DLD1 (cell line): ENCODE results near the gene SERP2.

Experiments
- in situ Hi-C: cut with HindIII; loops from 2 replicates; pipeline ENCODE4 v1.10.0; 2017; ENCODE audit warnings: low sequenced_read_pairs

The SERP2 gene

GRCh38 chr13:44385847-44386246, 12.2 kb downstream of the SERP2 start:
- in situ Hi-C loops: no loop called here

DNA sequence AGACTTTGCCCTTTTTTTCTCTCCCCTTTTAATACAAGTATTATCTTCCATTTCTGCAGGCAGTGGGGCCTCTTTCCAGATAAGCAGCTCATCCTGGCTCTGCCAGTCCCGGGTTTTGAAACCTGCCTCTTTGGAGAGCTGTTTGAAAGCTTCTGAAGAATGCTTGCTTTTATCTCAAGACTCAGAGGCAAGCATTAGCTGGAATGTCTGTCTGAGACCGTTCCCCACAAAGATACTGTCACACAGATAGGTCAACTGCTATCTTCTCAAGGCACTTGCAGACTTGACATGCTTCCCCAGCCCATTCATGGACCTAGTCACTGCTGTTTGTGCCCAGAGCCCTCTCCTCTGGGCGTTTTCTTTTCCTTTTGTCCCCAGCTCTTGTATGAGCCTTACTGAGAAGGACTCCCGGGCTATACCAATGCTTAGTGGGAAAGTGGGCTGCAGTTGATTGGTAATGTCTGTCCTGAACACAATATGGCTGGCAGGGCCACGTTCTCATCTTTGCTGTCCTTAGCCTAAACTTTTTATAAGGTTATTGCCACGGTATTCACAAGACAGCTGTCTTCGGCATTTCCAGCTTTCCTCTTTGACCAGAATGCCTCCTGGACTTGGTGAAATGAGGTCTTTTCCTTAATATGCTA, 13.4 kb downstream of the SERP2 start:
- in situ Hi-C loops: no loop called here

- in situ Hi-C loops: no loop called here
Observed at GRCh38 chr13:44388427-44389059, 14.9 kb downstream of the SERP2 start.

DNA sequence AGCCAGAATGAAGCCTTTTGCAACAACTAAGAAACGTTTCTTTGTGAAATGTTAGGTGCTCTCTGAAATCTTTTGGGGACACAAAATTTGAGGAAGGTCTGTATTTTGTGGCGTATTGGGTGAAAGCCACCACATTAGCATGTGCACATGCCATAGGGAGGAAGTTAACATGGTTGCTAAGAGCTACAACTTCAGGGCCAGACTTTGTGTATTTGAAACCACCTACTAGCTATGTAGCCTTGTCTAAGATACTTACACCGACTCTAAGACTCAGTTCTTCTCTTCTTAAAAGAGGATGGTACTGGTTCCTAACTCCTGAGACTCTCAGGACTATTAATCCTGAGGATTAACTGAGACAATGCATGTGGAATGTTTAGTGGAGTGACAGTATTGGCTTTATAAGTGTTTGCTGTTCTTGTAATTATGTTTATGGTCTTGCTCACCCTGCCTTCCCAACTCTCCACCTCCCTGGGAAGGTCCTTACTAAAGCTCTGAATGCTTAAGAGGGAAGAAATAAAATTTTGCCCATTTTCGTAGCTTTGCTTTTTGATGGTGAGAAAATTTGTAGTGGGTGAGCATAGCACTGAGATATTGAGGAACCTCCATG, 15.5 kb downstream of the SERP2 start:
- in situ Hi-C loops: no loop called here

- in situ Hi-C loops: no loop called here
Observed at GRCh38 chr13:44389876-44390275, 16.3 kb downstream of the SERP2 start.

- in situ Hi-C loops: no loop called here
Observed at GRCh38 chr13:44393391-44393790, 19.8 kb downstream of the SERP2 start.

DNA sequence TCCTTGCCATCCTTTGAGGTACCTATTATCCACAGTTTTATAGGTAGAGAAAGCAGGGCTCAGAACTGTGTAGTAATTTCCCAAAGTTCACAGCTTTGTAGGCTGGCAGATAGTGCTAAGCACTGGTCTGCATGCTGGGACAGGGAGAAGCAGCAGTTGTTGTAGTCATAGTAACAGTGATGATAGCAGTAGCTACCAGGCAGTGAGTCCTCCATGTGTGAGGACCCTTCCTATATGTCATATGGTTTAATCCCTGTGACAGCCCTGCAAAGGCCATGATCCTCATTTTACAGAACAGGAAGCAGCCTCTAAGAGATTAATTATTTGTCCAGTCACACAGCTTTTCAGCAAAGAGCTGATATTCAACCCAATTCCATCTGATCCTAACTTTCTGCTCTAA, 21.0 kb downstream of the SERP2 start:
- in situ Hi-C loops: no loop called here

- in situ Hi-C loops: no loop called here
Observed at GRCh38 chr13:44395976-44396694, 22.5 kb downstream of the SERP2 start.

- in situ Hi-C loops: no loop called here
Observed at GRCh38 chr13:44396701-44397580, 23.3 kb downstream of the SERP2 start.

GRCh38 chr13:44397766-44398223, 24.2 kb downstream of the SERP2 start:
- in situ Hi-C loops: no loop called here

GRCh38 chr13:44398606-44399005, 25.0 kb downstream of the SERP2 start:
- in situ Hi-C loops: no loop called here

- in situ Hi-C loops: no loop called here
Observed at GRCh38 chr13:44399074-44399473, 25.4 kb downstream of the SERP2 start.

- in situ Hi-C loops: no loop called here
Observed at GRCh38 chr13:44400736-44401135, 27.1 kb downstream of the SERP2 start.

- in situ Hi-C loops: no loop called here
Observed at GRCh38 chr13:44401577-44401976, 28.0 kb downstream of the SERP2 start.

DNA sequence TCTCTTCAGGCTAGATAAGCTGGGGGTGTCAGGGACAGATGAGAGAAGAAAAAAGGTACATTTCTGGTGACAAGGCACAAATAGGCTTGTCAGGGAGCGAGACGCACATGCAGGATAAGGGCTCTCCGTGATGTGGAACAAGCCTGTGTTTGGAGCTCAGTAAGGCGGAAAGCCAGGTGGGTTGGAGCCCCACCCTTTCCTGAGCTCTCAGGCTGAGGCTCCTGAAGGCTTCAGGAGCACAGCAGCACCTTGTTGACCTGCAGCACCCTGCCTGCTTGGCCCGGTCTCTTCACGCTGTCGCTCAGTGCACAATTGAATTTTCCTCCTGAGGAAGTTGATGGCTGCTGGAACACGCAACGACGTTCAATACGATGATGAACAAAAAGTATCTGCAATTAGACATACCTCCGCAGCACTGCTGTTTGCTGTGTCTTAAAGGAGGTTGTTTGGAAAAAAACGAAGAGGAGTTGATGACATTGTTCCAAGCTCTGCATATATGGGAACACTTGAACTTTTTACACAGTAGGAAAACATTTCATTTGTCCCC, 29.3 kb downstream of the SERP2 start:
- in situ Hi-C loops: no loop called here

- in situ Hi-C loops: no loop called here
Observed at GRCh38 chr13:44403461-44404056, 29.9 kb downstream of the SERP2 start.

DNA sequence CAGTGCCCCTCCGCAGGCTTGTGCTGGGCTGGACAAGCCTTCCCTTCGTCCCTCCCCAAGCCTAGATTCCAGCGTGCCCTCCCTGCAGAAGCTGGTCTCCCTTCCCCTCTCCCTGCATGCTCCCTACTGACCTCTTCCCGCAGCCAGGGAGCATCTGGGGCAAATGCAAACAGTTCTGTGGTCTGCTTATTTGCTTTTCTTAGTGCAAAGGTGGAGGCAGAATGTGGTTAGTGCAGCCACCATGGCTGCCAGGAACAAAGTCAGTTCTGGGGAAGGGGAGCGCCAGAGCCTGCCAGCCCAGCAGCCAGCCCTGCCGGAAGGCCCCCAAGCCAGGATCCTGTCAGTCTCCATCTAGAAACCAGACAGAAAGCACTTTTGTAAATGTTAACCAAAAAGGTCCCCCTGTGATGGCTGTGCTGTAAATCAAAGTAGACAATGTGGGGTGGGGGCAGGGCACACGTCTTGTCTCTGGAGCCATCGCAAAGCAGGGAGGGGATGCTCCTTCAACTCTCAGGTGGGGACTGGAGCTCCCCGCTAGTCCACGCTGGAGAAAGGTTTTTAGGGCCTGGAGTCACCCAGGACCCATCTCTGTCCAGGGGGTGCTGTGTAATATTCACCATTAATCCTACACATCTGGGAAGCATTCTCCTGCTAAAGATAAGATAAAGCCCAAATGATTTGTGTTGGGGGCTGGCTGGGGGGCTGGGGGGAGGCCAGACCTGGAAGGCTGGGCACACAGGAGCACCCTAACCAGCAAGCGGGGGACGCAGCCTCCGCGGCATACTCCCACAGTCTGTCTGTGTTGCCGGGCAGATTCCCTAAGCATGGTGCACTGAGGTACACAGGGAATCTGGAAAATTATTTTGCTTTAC, 30.9 kb downstream of the SERP2 start:
- in situ Hi-C loops: no loop called here

DNA sequence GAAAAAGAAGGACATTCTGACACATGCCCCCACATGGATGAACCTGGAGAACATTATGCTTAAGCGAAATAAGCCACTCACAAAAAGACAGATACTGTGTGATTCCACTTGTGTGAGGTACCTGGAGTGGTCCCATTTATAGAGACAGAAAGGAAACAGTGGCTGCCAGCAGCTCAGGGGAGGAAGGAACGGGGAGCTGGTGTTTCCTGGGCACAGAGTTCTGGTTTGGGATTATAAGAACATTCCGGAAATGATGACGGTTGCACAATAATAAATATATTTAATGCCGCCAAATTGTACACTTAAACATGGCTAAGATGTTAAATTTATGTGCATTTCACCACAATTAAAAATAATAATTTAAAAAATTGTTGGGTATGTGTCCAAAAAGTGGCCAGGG, 33.0 kb downstream of the SERP2 start:
- in situ Hi-C loops: no loop called here

- in situ Hi-C loops: no loop called here
Observed at GRCh38 chr13:44407379-44407778, 33.8 kb downstream of the SERP2 start.
